IMR-90 (cell line): Measurements from ENCODE around the gene ZNF879. TPM values are rescaled to one million over a fixed set of nuclear protein-coding genes. Genes with fewer than 3 reads are reported as not detected.

Source experiments
- ATAC-seq: fragments of 200-7000 bp; cut with Tn5 transposase; 2 replicates; pipeline ENCODE4 v1.9.1; 2020; ENCODE audit warnings: low read depth, mild to moderate bottlenecking, moderate library complexity
- BruUV-seq: library from RNA; stranded (reverse); fragments of 400-500 nt; replicated peaks from 2 replicates; lab custom pipeline; 2021; lab: Mats Ljungman, UMichigan
- CTCF ChIA-PET: fragments of 300-600 bp; formaldehyde crosslinking; extraction: SDS; loops from one replicate; lab custom pipeline; 2021; ENCODE audit warnings: antibody characterized with exemption; lab: Yijun Ruan, JAX
- POLR2A ChIA-PET: fragments of 300-600 bp; sonication (Branson Sonifier 250); formaldehyde crosslinking; loops from one replicate; lab custom pipeline; 2022; ENCODE audit warnings: antibody characterized with exemption; ENCODE audit not compliant: unreplicated experiment; lab: Charles Lee
- DNase-seq: peaks from one replicate; pipeline ENCODE4 v3.0.0; 2013
- H2AFZ ChIP-seq: replicated peaks from 2 replicates; pipeline ENCODE3; 2013; ENCODE audit warnings: low read length, mild to moderate bottlenecking; ENCODE audit not compliant: poor library complexity
- H2AK5ac ChIP-seq: 2 replicates; pipeline ENCODE4 v1.6.1; 2013; ENCODE audit warnings: low read depth, low read length, inconsistent platforms
- H2AK9ac ChIP-seq: replicated peaks from 2 replicates; pipeline ENCODE3; 2013; ENCODE audit warnings: mild to moderate bottlenecking, low read depth, low read length, moderate library complexity; ENCODE audit not compliant: poor library complexity
- H2BK120ac ChIP-seq: 2 replicates; pipeline ENCODE4 v1.6.1; 2013; ENCODE audit warnings: low read depth, low read length, inconsistent platforms
- H2BK15ac ChIP-seq: 3 replicates; pipeline ENCODE4 v1.6.1; 2013; ENCODE audit warnings: low read depth, low read length, inconsistent platforms
- H2BK20ac ChIP-seq: 2 replicates; pipeline ENCODE4 v1.6.1; 2013; ENCODE audit warnings: low read depth, mild to moderate bottlenecking, inconsistent platforms, low read length, moderate library complexity
- H2BK5ac ChIP-seq: 2 replicates; pipeline ENCODE4 v1.6.1; 2013; ENCODE audit warnings: mild to moderate bottlenecking, low read depth, low read length, inconsistent platforms; ENCODE audit not compliant: poor library complexity, severe bottlenecking
- H3K14ac ChIP-seq: replicated peaks from 2 replicates; pipeline ENCODE4 v1.6.1; 2013; ENCODE audit warnings: low read depth, low read length, inconsistent platforms
- H3K18ac ChIP-seq: 2 replicates; pipeline ENCODE4 v1.6.1; 2013; ENCODE audit warnings: low read depth, low read length, control low read depth
- H3K23ac ChIP-seq: 2 replicates; pipeline ENCODE4 v1.6.1; 2013; ENCODE audit warnings: low read depth, low read length, inconsistent platforms
- H3K27ac ChIP-seq: 2 replicates; pipeline ENCODE4 v1.5.1; 2013; ENCODE audit warnings: mild to moderate bottlenecking, control low read depth, low read length; ENCODE audit not compliant: insufficient read depth
- H3K27me3 ChIP-seq: 2 replicates; pipeline ENCODE4 v1.6.1; 2013; ENCODE audit warnings: low read length; ENCODE audit not compliant: control insufficient read depth, insufficient read depth
- H3K36me3 ChIP-seq: 2 replicates; pipeline ENCODE4 v1.6.1; 2013; ENCODE audit warnings: low read length, mixed read lengths; ENCODE audit not compliant: control insufficient read depth, insufficient read depth
- H3K4ac ChIP-seq: 2 replicates; pipeline ENCODE4 v1.6.1; 2013; ENCODE audit warnings: low read depth, low read length, inconsistent platforms
- H3K4me1 ChIP-seq: 2 replicates; pipeline ENCODE4 v1.6.1; 2013; ENCODE audit warnings: low read length, mixed read lengths; ENCODE audit not compliant: control insufficient read depth, insufficient read depth
- H3K4me2 ChIP-seq: 2 replicates; pipeline ENCODE4 v1.6.1; 2013; ENCODE audit warnings: low read depth, mild to moderate bottlenecking, control low read depth, low read length, moderate library complexity
- H3K4me3 ChIP-seq: 2 replicates; pipeline ENCODE4 v1.5.1; 2013; ENCODE audit warnings: low read depth, mild to moderate bottlenecking, control low read depth, low read length, moderate library complexity; ENCODE audit not compliant: insufficient read depth
- H3K56ac ChIP-seq: 2 replicates; pipeline ENCODE4 v1.6.1; 2013; ENCODE audit warnings: low read length, inconsistent platforms; ENCODE audit not compliant: insufficient read depth; ENCODE audit errors: extremely low read depth
- H3K79me1 ChIP-seq, 2 experiments: 2 replicates each; pipeline ENCODE4 v1.6.1; 2013; ENCODE audit warnings: low read length in 2 of 2, inconsistent platforms in 1 of 2, low read depth in 1 of 2
- H3K9ac ChIP-seq: 2 replicates; pipeline ENCODE4 v1.6.1; 2013; ENCODE audit warnings: low read depth, low read length, control low read depth
- H3K9me1 ChIP-seq: 2 replicates; pipeline ENCODE4 v1.6.1; 2013; ENCODE audit warnings: low read length, inconsistent platforms; ENCODE audit not compliant: insufficient read depth
- H3K9me3 ChIP-seq: 2 replicates; pipeline ENCODE4 v1.6.1; 2013; ENCODE audit warnings: low read length; ENCODE audit not compliant: control insufficient read depth, insufficient read depth
- H4K20me1 ChIP-seq: 2 replicates; pipeline ENCODE4 v1.6.1; 2013; ENCODE audit warnings: low read length, inconsistent platforms; ENCODE audit not compliant: insufficient read depth
- H4K5ac ChIP-seq: 2 replicates; pipeline ENCODE4 v1.6.1; 2013; ENCODE audit warnings: mild to moderate bottlenecking, low read depth, low read length, control low read depth
- H4K8ac ChIP-seq, 2 experiments: 2 replicates each; pipeline ENCODE4 v1.6.1; 2013; ENCODE audit warnings: low read depth in 2 of 2, low read length in 2 of 2, control low read depth in 1 of 2, inconsistent platforms in 1 of 2
- H4K91ac ChIP-seq: 2 replicates; pipeline ENCODE4 v1.6.1; 2013; ENCODE audit warnings: low read depth, low read length, inconsistent platforms; ENCODE audit not compliant: insufficient read depth
- CHD1 ChIP-seq: IDR thresholded peaks from 2 replicates; pipeline ENCODE4 v1.6.1; 2012; ENCODE audit warnings: low read depth, low read length, improper control_type of control experiment
- CTCF ChIP-seq: conservative IDR thresholded peaks from 2 replicates; pipeline ENCODE4 v1.5.1; 2012; ENCODE audit warnings: mild to moderate bottlenecking, low read depth, low read length, improper control_type of control experiment
- MAFK ChIP-seq: IDR thresholded peaks from 2 replicates; pipeline ENCODE4 v1.6.1; 2012; ENCODE audit warnings: low read depth, low read length, improper control_type of control experiment
- MXI1 ChIP-seq: IDR thresholded peaks from 2 replicates; pipeline ENCODE4 v1.6.1; 2012; ENCODE audit warnings: low read depth, mild to moderate bottlenecking, low read length, moderate library complexity, borderline replicate concordance
- NFE2L2 ChIP-seq: fragments of 150-350 bp; IDR thresholded peaks from 2 replicates; pipeline ENCODE4 v1.6.1; 2016; ENCODE audit warnings: low read depth, mild to moderate bottlenecking, low read length
- RCOR1 ChIP-seq: IDR thresholded peaks from 2 replicates; pipeline ENCODE4 v1.6.1; 2012; ENCODE audit warnings: mild to moderate bottlenecking, low read length, improper control_type of control experiment; ENCODE audit not compliant: insufficient replicate concordance
- RFX5 ChIP-seq: IDR thresholded peaks from 2 replicates; pipeline ENCODE4 v1.8.0; 2012; ENCODE audit warnings: low read depth, mild to moderate bottlenecking, low read length, moderate library complexity
- SMC3 ChIP-seq: fragments of 150-350 bp; IDR thresholded peaks from 2 replicates; pipeline ENCODE4 v1.6.1; 2016; ENCODE audit warnings: low read depth, mild to moderate bottlenecking, antibody characterized with exemption, low read length, moderate library complexity
- WGBS, 2 experiments: methylation state at CpG; one replicate each; pipeline versions ENCODE4 v1.1.5 to v1.1.7; 2013; ENCODE audit warnings: missing lambda C conversion rate in 2 of 2; ENCODE audit not compliant: insufficient read length in 1 of 2; ENCODE audit errors: extremely low coverage in 2 of 2; 5-methylcytosine and 5-hydroxymethylcytosine counted together
- dilution Hi-C: fragments of 300-500 bp; cut with HindIII; formaldehyde crosslinking; loops from one replicate; pipeline ENCODE4 v1.14.3; 2018; ENCODE audit warnings: low sequenced_read_pairs; ENCODE audit not compliant: unreplicated experiment
- in situ Hi-C: fragments of 300-500 bp; cut with MboI; formaldehyde crosslinking; loops from 3 replicates; pipeline ENCODE4 v1.14.3; 2019; ENCODE audit warnings: low sequenced_read_pairs, inconsistent platforms, mixed read lengths
- intact Hi-C: fragments of 100-400 bp; cut with micrococcal nuclease; formaldehyde crosslinking; loops from 2 replicates; pipeline ENCODE4 v1.10.0; 2022
- polyA plus RNA-seq, 3 experiments: library from polyadenylated mRNA; depleted of rRNA; stranded (reverse); fragments of >200 nt; gene quantifications; 2 replicates each; pipeline ENCODE4 v1.2.3, GENCODE V29; 2012; ENCODE audit warnings: low replicate concordance in 1 of 3
- total RNA-seq: library from RNA; depleted of rRNA; stranded (reverse); fragments of >200 nt; gene quantifications from 2 replicates; pipeline ENCODE4 v1.2.3, GENCODE V29; 2012

ZNF879 gene
- total and polyA plus RNA-seq, 2 of the 4 experiments (the other 2 are of a cell fraction), result 1.4 to 3.4 TPM

- no peak overlapping the region for H2AK5ac ChIP-seq
- no peak overlapping the region for H3K4me3 ChIP-seq
- no peaks in the 10 kb centered on the region for H4K20me1 ChIP-seq
- H3K18ac ChIP-seq, result no peak overlapping the region
- ChIA-PET POLR2A (no interaction called here), CTCF (no interaction called here)
- H2BK120ac ChIP-seq, result no peak overlapping the region
- H3K36me3 ChIP-seq, result peaks cover 37% of the 10 kb centered on the region
- H3K14ac ChIP-seq, result no peak overlapping the region
- TSS peak; percentile 27 for BruUV-seq
- no peak for TF ChIP-seq RCOR1
- no peak for TF ChIP-seq RFX5
- TF ChIP-seq NFE2L2, result no peak
- TF ChIP-seq CHD1, result no peak
- TF ChIP-seq MXI1, result no peak
- no peak for TF ChIP-seq MAFK
- no peak for TF ChIP-seq SMC3
- TF ChIP-seq CTCF, result no peak
- H3K9me1 ChIP-seq, result no peaks in the 10 kb centered on the region
- ATAC-seq (no peak), DNase-seq (no peak)
- H2AK9ac ChIP-seq, result no peak overlapping the region
- H2AFZ ChIP-seq, result no peak overlapping the region
- peaks cover 72% of the 10 kb centered on the region for H3K9me3 ChIP-seq
- no peak overlapping the region for H3K4ac ChIP-seq
- no peak overlapping the region for H4K91ac ChIP-seq
- no peak overlapping the region for H3K9ac ChIP-seq
- H3K27me3 ChIP-seq, result no peaks in the 10 kb centered on the region
- no peak overlapping the region for H4K8ac ChIP-seq
- in situ Hi-C loops, result no loop called here
- no peak overlapping the region for H2BK5ac ChIP-seq
- H3K23ac ChIP-seq, result no peak overlapping the region
- H3K56ac ChIP-seq, result no peak overlapping the region
- intact Hi-C loops, result no loop called here
- H4K5ac ChIP-seq, result no peak overlapping the region
- no peak overlapping the region for H2BK20ac ChIP-seq
- no peaks in the 10 kb centered on the region for H3K79me1 ChIP-seq
- H2BK15ac ChIP-seq, result no peak overlapping the region
- H3K4me2 ChIP-seq, result no peak overlapping the region
- dilution Hi-C loops, result no loop called here
- no peaks in the 10 kb centered on the region for H3K4me1 ChIP-seq
- WGBS, 2 experiments, result 100% methylated on average over 1 of the region's 11 CpGs; no CpG with 5 or more reads in 1 of the 2 experiments
- H3K27ac ChIP-seq, result no peak overlapping the region
Observed at GRCh38 chr5:179079165-179079987, 55.8 kb downstream of the ZNF879 start.
